ENCODE data around the gene ZSCAN20.

The ZSCAN20 gene

DNA sequence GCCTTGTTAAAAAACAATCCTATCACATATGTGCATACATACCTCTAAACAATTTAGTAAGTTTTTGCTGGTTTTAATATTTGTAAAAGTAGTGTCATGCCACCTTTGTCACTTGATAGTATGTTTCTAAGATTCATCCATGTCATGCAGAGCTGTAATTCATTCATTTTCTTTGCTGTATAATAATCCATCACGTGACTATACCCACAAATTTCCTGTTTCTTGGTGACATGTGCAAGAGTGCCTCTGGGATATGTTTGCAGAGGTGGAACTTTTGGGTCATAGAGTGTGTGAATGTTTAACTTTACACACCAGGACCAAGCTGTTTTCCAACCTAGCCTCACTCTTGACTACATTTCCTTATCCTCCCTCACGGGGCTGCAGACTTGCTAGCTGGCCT is 62.9 kb downstream of the ZSCAN20 start:
- no peak for DNase-seq (ENCODE audit: low read depth)

DNA sequence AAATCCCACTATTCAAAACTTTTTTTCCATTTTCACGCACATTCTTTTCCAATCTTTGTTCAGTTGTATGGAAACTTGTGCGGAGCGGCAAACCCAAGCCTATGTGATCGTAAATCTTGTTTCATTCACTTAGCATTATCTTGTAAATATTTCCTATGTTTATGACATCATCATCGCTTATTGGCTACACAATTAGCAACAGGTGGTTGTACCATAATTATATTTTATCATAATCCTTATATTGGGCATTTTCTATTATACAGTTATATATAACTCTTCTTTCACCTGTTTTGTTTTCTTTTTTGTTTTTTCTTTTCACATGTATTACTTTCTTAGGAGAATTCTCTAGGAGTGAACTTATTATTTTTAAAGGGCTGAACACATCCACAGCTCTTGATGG is 65.4 kb downstream of the ZSCAN20 start:
- DNase-seq (ENCODE audit: low read depth) = no peak

DNA sequence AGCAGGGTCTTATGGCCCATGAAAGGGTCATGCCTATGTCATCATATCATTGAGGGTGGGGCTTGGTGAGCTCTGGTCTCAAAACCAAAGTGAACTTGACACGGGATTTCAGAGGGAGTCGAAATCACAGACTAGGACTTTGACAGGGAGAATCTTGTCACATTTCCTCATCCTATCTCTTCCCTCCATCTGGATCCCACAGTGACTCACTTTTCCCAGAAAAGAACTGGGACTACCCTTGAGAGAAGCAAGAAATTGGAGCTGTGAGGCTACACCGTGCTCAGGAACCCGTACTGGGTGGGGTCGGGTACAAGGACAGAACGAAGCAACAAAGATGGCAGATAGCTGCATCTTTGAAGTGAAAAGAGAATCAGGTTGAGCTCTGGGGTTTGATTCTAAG is 69.5 kb downstream of the ZSCAN20 start:
- DNase-seq (ENCODE audit: low read depth) = no peak
